Measurements from ENCODE around the gene PRKCB.
"Not testable (repeated sequence)": the region's sequence is repeated elsewhere in the genome, so short reads cannot be mapped to it uniquely, and the experiment has no call there.

PRKCB gene

GRCh38 chr16:24101431-24101830 lies 265.6 kb downstream of the PRKCB start:
- DNase-seq = no peak

GRCh38 chr16:24102209-24102660 lies 266.5 kb downstream of the PRKCB start:
- no peak for DNase-seq

DNA sequence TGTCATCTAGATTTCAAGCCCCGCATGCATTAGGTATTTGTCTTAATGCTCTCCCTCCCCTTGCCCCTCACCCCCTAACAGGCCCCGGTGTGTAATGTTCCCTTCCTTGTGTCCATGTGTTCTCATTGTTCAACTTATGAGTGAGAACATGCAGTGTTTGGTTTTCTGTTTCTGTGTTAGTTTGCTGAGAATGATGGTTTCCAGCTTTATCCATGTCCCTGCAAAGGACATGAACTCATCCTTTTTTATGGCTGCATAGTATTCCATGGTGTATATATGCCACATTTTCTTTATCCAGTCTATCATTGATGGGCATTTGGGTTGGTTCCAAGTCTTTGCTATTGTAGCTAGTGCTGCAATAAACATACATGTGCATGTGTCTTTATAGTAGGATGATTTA lies 269.7 kb downstream of the PRKCB start:
- not testable (repeated sequence) for DNase-seq

DNA sequence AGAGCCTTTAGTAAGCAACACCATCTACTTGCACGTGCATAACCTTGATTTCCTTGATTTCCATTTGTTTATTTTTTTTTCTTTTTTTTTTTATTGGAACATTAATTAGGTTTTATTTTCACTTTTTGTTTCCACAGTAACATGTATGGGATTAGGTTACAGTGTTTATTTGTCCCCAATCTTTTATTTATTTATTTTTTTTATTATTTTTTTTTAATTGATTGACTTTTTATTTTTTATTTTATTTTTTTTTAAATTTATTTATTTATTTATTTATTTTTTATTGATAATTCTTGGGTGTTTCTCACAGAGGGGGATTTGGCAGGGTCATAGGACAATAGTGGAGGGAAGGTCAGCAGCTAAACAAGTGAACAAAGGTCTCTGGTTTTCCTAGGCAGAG lies 272.3 kb downstream of the PRKCB start:
- DNase-seq = not testable (repeated sequence)

GRCh38 chr16:24111724-24112302 lies 276.0 kb downstream of the PRKCB start:
- no peak for DNase-seq

- no peak for DNase-seq
These were observed 277.4 kb downstream of the PRKCB start for GRCh38 chr16:24113115-24113745.

GRCh38 chr16:24114876-24115275 lies 279.1 kb downstream of the PRKCB start:
- DNase-seq = no peak

DNA sequence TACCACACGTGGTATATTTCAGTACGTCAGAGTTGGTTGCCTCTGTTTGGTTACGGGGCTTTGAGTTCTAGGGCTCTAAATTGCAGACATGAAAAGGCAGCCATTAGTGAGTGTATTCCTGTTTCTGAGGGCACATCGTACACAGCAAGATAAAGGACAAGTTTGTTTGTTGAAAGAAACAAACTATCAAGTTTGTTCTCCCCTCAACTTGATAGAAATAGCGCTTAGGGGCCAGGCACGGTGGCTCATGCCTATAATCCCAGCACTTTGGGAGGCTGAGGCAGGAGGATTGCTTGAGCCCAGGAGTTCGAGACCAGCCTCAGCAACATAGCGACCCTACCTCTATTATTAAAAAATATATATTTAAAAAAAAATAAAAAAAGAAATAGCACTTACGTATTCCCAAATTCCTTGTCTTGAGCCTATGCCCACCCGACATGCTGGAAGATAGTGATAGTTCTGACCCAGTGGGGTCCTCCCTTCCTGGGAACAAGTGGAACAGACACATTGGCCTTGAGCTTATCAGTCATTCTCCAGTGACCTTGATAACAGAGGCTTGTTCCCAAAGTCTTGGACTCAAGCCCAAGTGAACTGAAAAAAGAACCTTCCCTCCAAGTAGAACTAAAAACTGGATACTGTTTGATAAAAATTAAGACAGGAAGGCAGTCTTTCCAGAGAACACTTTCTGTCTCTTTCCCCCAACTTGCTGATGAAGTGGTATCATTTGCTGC lies 280.4 kb downstream of the PRKCB start:
- DNase-seq = no peak

GRCh38 chr16:24116989-24117388 lies 281.2 kb downstream of the PRKCB start:
- no peak for DNase-seq

DNA sequence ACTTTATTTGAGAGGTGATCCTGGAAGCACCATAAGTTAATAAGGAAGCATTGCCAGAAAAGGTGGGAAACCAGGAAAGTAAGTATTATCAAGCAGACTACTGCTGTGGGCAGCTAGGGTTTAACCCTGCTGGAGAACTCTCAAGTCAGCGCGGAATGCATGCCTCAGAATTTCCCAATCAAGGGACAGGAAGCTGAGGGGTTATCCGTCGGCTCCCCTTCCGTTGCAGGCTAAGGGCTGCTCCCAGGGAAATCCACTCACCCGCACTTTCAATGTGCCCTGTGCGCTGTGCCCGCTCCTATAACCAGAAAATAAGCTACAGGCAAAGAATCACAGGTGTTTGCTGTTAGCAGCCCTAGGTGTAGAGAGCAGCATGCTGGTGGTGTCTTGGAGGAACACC lies 281.9 kb downstream of the PRKCB start:
- DNase-seq = no peak

DNA sequence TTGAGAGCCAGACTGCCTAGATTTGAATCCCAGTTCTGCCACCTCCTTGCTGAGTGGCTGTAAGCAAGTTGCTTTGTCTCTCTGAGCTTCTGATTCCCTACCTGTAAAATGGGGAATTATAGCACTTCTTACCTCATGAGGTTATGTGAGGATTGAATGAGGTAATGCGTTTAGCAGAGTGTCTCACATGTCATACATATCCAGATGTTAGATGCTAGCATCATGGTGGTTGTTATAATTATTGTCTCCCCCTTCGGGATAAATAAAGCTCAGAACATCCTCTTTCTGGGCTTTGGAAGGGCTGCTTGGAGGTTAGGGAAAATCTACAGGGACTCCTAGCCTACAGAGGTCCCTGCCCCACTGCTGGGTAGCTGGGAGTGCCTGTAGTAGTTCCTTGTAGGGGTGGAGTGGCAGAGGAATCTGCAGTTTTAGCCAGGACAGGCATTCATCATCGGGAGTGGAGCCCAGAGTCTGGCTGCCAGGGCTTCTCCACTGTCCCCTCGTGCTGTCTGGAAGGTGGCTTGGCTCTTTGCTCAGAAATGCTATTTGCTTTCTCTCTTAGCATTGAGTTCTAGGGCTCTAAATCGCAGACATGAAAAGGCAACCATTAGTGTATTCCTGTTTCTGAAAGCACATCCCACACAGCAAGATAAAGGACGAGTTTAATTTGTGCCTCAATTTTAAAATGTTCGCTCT lies 282.5 kb downstream of the PRKCB start:
- no peak for DNase-seq

DNA sequence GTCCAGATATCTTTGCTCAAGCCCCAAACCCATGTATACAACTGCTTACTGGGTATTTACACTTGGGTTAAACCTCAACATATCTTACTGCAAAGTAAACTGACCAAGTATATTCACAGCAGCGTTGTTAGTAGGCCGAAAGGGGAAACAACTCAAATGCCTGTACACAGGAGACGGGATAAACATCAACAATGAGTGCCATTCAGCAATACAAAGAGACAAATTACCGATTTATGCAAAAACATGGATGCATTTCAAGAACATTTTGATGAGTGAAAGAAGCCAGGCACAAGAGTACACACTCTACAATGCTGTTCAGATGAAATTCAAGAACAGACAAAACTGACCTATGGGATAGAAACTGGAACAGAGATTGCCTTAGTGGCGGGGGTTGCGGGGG lies 284.0 kb downstream of the PRKCB start:
- no peak for DNase-seq

- no peak for DNase-seq
These were observed 287.5 kb downstream of the PRKCB start for GRCh38 chr16:24123275-24123674.

GRCh38 chr16:24124291-24124690 lies 288.5 kb downstream of the PRKCB start:
- DNase-seq = no peak

- DNase-seq = no peak
These were observed 289.4 kb downstream of the PRKCB start for GRCh38 chr16:24125214-24125613.

DNA sequence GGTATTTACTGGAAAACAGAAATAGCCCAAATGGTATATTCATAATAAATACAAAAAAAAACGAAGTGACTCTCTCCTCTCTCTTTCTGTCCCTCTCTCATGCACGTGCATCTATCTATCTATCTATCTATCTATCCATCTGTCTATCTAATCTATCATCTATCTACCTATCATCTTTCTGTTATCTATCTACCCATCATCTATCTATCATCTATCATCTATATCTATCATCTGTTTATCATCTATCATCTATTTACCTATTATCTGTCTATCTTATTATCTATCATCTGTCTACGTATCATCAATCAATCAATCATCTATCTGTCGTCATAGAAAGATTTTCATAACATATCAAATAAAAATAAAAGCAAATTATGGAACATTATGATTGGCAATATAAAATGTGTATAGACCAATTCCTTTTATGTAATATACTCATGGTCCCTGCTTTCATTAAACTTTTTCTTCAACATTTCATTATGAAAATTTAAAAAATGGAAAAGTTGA lies 293.7 kb downstream of the PRKCB start:
- no peak for DNase-seq

- DNase-seq = no peak
These were observed 294.8 kb downstream of the PRKCB start for GRCh38 chr16:24130494-24131085.

GRCh38 chr16:24131294-24131693 lies 295.5 kb downstream of the PRKCB start:
- no peak for DNase-seq

- DNase-seq = no peak
These were observed 296.4 kb downstream of the PRKCB start for GRCh38 chr16:24132048-24132796.

- DNase-seq = no peak
These were observed 297.0 kb downstream of the PRKCB start for GRCh38 chr16:24132797-24133155.

GRCh38 chr16:24135624-24136565 lies 300.1 kb downstream of the PRKCB start:
- no peak for DNase-seq
